NCI-H510A (cell line): ENCODE results near the gene TLE6.
A peak's percentile ranks its signal among the peaks of the same experiment; 100 is the strongest.
"Not testable (repeated sequence)": the region's sequence is repeated elsewhere in the genome, so short reads cannot be mapped to it uniquely, and the experiment has no call there.

ENCODE experiments used
- DNase-seq: peaks from one replicate; lab custom pipeline; 2025; lab: John Stamatoyannopoulos, UW

Gene TLE6

GRCh38 chr19:2974342-2975041, 2.9 kb upstream of the TLE6 start:
- no peak for DNase-seq

- DNase-seq, result no peak
These were observed 759 bp upstream of the TLE6 start for GRCh38 chr19:2976609-2977000.

- no peak for DNase-seq
These were observed 378 bp downstream of the TLE6 start for GRCh38 chr19:2977746-2978138.

GRCh38 chr19:2978166-2978767, 903 bp downstream of the TLE6 start:
- no peak for DNase-seq

GRCh38 chr19:2978772-2979171, 1.4 kb downstream of the TLE6 start:
- DNase-seq, result no peak

GRCh38 chr19:2981898-2982297, 4.5 kb downstream of the TLE6 start:
- no peak for DNase-seq

GRCh38 chr19:2982561-2982960, 5.2 kb downstream of the TLE6 start:
- DNase-seq, result no peak

GRCh38 chr19:2982983-2983350, 5.6 kb downstream of the TLE6 start:
- peak; percentile 47 for DNase-seq

GRCh38 chr19:2983351-2984214, 6.2 kb downstream of the TLE6 start:
- peak; percentile 51 for DNase-seq

GRCh38 chr19:2984215-2984528, 6.8 kb downstream of the TLE6 start:
- DNase-seq, result no peak

GRCh38 chr19:2986951-2987524, 9.7 kb downstream of the TLE6 start:
- no peak for DNase-seq

- DNase-seq, result no peak
These were observed 10.4 kb downstream of the TLE6 start for GRCh38 chr19:2987797-2988196.

GRCh38 chr19:2988568-2988967, 11.2 kb downstream of the TLE6 start:
- DNase-seq, result no peak

- DNase-seq, result no peak
These were observed 12.0 kb downstream of the TLE6 start for GRCh38 chr19:2989236-2989946.

- not testable (repeated sequence) for DNase-seq
These were observed 15.0 kb downstream of the TLE6 start for GRCh38 chr19:2992333-2992732.

GRCh38 chr19:2992958-2993357, 15.6 kb downstream of the TLE6 start:
- DNase-seq, result no peak

GRCh38 chr19:2993579-2993978, 16.2 kb downstream of the TLE6 start:
- no peak for DNase-seq

GRCh38 chr19:2994588-2995131, 17.3 kb downstream of the TLE6 start:
- no peak for DNase-seq

GRCh38 chr19:2997720-2998119, 20.4 kb downstream of the TLE6 start:
- no peak for DNase-seq

- DNase-seq, result no peak
These were observed 21.3 kb downstream of the TLE6 start for GRCh38 chr19:2998642-2999041.

- DNase-seq, result no peak
These were observed 24.0 kb downstream of the TLE6 start for GRCh38 chr19:3001235-3001800.

- no peak for DNase-seq
These were observed 25.7 kb downstream of the TLE6 start for GRCh38 chr19:3003046-3003445.
